Heart right ventricle (tissue), 16 donors: ENCODE results near the gene TENM4. TPM values are rescaled to one million over a fixed set of nuclear protein-coding genes. Genes with fewer than 3 reads are reported as not detected.

ENCODE experiments used
- ATAC-seq, 8 donors: fragments of 200-7000 bp; cut with Tn5 transposase; one replicate each; pipeline ENCODE4 v1.9.1; 2020; ENCODE audit warnings: mild to moderate bottlenecking in 8 of 8, moderate library complexity in 8 of 8, moderate number of reproducible peaks in 1 of 8
- DNase-seq, 2 donors: peaks; one replicate each; pipeline ENCODE4 v3.0.0-alpha.2; 2020
- H3K27ac ChIP-seq, 10 donors: fragments of 200-600 bp; sonication (generic) in 2 of 10; one replicate each; pipeline versions ENCODE4 v1.5.0 to v1.8.0; 2020 to 2022; ENCODE audit warnings: mild to moderate bottlenecking in 3 of 10
- H3K27me3 ChIP-seq, 7 donors: fragments of 200-600 bp; one replicate each; pipeline ENCODE4 v1.8.0; 2021 to 2022; ENCODE audit warnings: mild to moderate bottlenecking in 2 of 7
- H3K36me3 ChIP-seq, 9 donors: fragments of 200-600 bp; sonication (generic) in 1 of 9; one replicate each; pipeline versions ENCODE4 v1.5.0 to v1.8.0; 2020 to 2022; ENCODE audit warnings: mild to moderate bottlenecking in 2 of 9
- H3K4me1 ChIP-seq, 9 donors: fragments of 200-600 bp; sonication (generic) in 1 of 9; one replicate each; pipeline versions ENCODE4 v1.5.0 to v1.8.0; 2020 to 2022; ENCODE audit warnings: mild to moderate bottlenecking in 4 of 9
- H3K4me3 ChIP-seq, 10 donors: fragments of 200-600 bp; sonication (generic) in 2 of 10; one replicate each; pipeline versions ENCODE4 v1.5.0 to v1.8.0; 2020 to 2022; ENCODE audit warnings: mild to moderate bottlenecking in 7 of 10, moderate library complexity in 2 of 10
- H3K9me3 ChIP-seq, 11 donors: fragments of 200-600 bp in 10 of 11; sonication (generic) in 2 of 11; one replicate each; pipeline versions ENCODE4 v1.5.0 to v1.8.0; 2013 to 2022; ENCODE audit warnings: mild to moderate bottlenecking in 2 of 11, control low read depth in 1 of 11, moderate library complexity in 1 of 11
- WGBS, 2 donors: extraction: QIAGEN DNeasy Blood & Tissue Kit; methylation state at CpG; one replicate each; pipeline ENCODE4 v1.1.7; 2013; ENCODE audit warnings: inconsistent platforms in 1 of 2; 5-methylcytosine and 5-hydroxymethylcytosine counted together
- intact Hi-C, 10 donors: fragments of 100-400 bp; cut with DNase I; formaldehyde crosslinking; loops; one replicate each; pipeline versions ENCODE4 v1.11.1 to v1.14.2; 2022
- polyA plus RNA-seq, 2 donors: library from polyadenylated mRNA; stranded (reverse); fragments of 200-250 nt; gene quantifications; one replicate each; pipeline ENCODE4 v1.2.3, GENCODE V29; 2013
- total RNA-seq, 10 donors: library from RNA; stranded (reverse); fragmentation: NEBNext Ultra II Directional in 3 of 10; extraction: Animal tissue kit (Norgen Biotek cat#: 25700) in 3 of 10; gene quantifications; one replicate each; pipeline versions ENCODE4 v1.2.1 to v1.2.4, GENCODE V29; 2021 to 2023
- TF ChIP-seq, protein P1 (sequence below), 9 donors: fragments of 200-600 bp; sonication (generic) in 2 of 9; IDR thresholded peaks; one replicate each; pipeline versions ENCODE4 v1.5.0 to v1.8.0; 2021 to 2022; ENCODE audit warnings: antibody characterized with exemption in 9 of 9, mild to moderate bottlenecking in 5 of 9, moderate library complexity in 1 of 9
- donor health status: Arrhythmogenic right ventricular cardiomyopathy.
- donor health status: ischemic (EF 13 %, LVEDD 7.1; RV severe dilation, severe dysfunction).
- donor health status: healthy with polysubstance abuse.
- donor health status: DM: no; HTN: yes; CAD: no.
- donor health status: DM: no; HTN: no; CAD: no.
- donor health status: ischemic (EF 25% LVEDD 6.9; RV normal size, moderate dysfunction).
- donor health status: ischemic (EF 25% LVEDD 5.7; RV mildly dilated, moderate dysfunction).
- donor health status: healthy.
- donor health status: DM: yes; HTN: yes; CAD: no.
- donor health status: Ischemic cardiomyopathy.
- donor health status: ischemic (EF 35%, LVEDD 5.7; RV mildly dilated, moderate dysfunction).
- donor health status: nonischemic (EF 11% LVEDD 7.7; RV severe dilation, severe dysfunction).
- donor health status: DM: yes; HTN: yes; CAD: no.
- donor health status: PGD.
- donor health status: ischemic (EF 29% LVEDD 5.4; RV normal size, mild dysfunction).
- donor health status: nonischemic (EF 23%, LVEDD 6.1; RV moderate dilation, normal function).

The TENM4 gene
- total and polyA plus RNA-seq, 12 donors = 0.10 to 3.6 (median 0.91) TPM

DNA sequence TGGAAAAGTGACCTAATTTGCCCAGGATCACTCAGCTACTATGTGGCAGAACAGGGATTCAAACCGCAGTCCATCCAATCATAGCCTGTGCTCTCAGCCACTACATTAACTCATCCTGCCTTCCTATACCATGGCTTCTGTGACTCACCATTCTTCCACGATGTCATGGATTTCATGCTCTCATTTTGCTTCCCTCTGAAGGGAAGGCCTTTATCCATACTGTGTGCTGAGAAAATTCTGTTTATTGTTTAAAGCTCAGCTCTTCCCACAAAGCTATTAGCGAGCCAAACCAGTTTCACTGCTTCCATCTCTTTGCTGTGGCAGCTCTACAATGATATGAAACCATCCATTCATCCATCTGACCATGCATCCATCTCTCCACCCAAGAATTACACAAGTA is 289.9 kb downstream of the TENM4 start:
- Histone ChIP-seq H3K9me3 (no peaks in the 10 kb centered on the region), H3K36me3 (no peaks in the 10 kb centered on the region), H3K4me3 (no peak overlapping the region), H3K27me3 (no peaks in the 10 kb centered on the region), H3K27ac (no peak overlapping the region), H3K4me1 (no peaks in the 10 kb centered on the region)
- DNase-seq (no peak), ATAC-seq (no peak)
- WGBS, 2 donors = 50 to 57% methylated on average over 3 of the region's 3 CpGs
- TF ChIP-seq, protein P1, sequence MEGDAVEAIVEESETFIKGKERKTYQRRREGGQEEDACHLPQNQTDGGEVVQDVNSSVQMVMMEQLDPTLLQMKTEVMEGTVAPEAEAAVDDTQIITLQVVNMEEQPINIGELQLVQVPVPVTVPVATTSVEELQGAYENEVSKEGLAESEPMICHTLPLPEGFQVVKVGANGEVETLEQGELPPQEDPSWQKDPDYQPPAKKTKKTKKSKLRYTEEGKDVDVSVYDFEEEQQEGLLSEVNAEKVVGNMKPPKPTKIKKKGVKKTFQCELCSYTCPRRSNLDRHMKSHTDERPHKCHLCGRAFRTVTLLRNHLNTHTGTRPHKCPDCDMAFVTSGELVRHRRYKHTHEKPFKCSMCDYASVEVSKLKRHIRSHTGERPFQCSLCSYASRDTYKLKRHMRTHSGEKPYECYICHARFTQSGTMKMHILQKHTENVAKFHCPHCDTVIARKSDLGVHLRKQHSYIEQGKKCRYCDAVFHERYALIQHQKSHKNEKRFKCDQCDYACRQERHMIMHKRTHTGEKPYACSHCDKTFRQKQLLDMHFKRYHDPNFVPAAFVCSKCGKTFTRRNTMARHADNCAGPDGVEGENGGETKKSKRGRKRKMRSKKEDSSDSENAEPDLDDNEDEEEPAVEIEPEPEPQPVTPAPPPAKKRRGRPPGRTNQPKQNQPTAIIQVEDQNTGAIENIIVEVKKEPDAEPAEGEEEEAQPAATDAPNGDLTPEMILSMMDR (IDR thresholded peaks at IDR 0.05) = no peak
- intact Hi-C loops = loop anchor here in 1 of 10 donors (10.0 kb wide), 1 partner anchor 64 kb away; no protein-coding TSS in a partner anchor

DNA sequence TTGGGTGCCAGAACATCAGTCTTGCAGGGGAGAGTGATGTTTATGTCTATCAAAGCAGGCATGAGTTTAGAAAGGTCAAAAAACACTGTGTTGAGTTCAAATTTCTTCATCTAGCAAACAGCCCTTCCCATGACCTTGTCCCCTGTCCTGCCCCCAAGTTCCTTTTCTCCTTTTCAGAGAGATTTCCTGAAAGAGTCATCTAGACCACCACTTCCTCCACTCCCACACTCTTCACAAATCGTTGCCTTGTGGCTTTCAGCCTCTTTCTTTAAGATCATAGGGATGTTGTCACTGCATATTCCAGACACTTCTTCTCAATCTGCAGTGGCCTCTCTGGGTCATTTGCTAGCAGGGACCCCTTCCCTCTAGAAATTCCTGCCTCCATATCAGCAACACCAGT is 290.5 kb downstream of the TENM4 start:
- H3K9me3 ChIP-seq = no peaks in the 10 kb centered on the region

DNA sequence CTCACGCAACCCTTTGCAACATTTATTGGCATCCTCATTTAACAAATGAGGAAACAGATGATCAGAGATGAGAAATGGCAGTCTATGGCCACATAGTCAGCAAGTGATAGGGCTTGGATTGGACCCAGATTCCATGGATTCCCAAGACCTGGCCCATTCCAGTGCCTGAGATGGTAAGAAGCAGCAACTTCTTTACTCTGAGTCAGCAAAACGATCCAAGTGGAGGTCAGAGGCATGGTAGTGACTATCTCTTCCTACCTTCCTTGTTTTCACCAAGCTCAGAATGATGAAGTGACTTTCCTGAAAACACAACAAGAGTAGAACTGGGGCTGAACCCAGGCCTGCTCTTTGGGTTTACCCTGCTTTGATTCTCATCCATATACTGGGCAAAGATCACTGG is 293.1 kb downstream of the TENM4 start:
- TF ChIP-seq, protein P1 (IDR thresholded peaks at IDR 0.05) = no peak
- H3K27me3 ChIP-seq = no peaks in the 10 kb centered on the region
- H3K4me3 ChIP-seq = no peak overlapping the region
- no peak for DNase-seq
- no peaks in the 10 kb centered on the region for H3K36me3 ChIP-seq
- H3K4me1 ChIP-seq = no peaks in the 10 kb centered on the region
- H3K27ac ChIP-seq = no peak overlapping the region
- intact Hi-C loops = no loop called here
- peaks cover 0 to 2% (median under 1%) of the 10 kb centered on the region in 11 donors for H3K9me3 ChIP-seq
- no peak for ATAC-seq
- WGBS, 2 donors = 70 to 85% methylated on average over 2 of the region's 2 CpGs

More for the DNA sequence above, 290.5 kb downstream of the TENM4 start:
- no peak for ATAC-seq
- TF ChIP-seq, protein P1 (IDR thresholded peaks at IDR 0.05) = no peak
- no peaks in the 10 kb centered on the region for H3K36me3 ChIP-seq
- intact Hi-C loops = loop anchor here in 1 of 10 donors (10.0 kb wide), 1 partner anchor 64 kb away; no protein-coding TSS in a partner anchor
- H3K27ac ChIP-seq = no peak overlapping the region
- H3K4me3 ChIP-seq = no peak overlapping the region
- WGBS, 2 donors = 20 to 27% methylated on average over 1 of the region's 1 CpG
- H3K4me1 ChIP-seq = no peaks in the 10 kb centered on the region
- no peaks in the 10 kb centered on the region for H3K27me3 ChIP-seq
- DNase-seq = no peak

DNA sequence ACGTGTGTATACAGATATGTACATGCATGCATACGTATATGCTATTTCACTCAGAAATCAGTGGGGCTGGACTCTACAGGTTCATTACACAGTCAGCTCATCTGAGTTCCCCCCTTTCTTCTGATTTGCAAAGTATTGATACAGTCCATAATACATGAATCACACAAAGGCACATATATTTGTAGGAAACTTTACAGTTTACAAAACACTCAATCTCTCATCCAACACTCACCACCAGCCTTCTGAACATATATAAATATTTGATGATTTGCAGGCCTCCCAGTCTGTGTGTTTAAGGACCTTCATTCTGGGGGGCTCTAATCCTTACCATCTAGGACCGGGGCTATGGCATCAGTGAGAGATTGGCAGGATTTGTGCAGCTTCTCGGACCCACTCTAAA is 293.8 kb downstream of the TENM4 start:
- H3K9me3 ChIP-seq = peaks cover 0 to 10% (median 4%) of the 10 kb centered on the region in 11 donors
- no peaks in the 10 kb centered on the region for H3K4me1 ChIP-seq
- no peak overlapping the region for H3K27ac ChIP-seq
- intact Hi-C loops = no loop called here
- DNase-seq (no peak), ATAC-seq (no peak)
- no peak overlapping the region for H3K4me3 ChIP-seq
- H3K36me3 ChIP-seq = no peaks in the 10 kb centered on the region
- 84 to 91% methylated on average over 4 of the region's 4 CpGs for WGBS, 2 donors
- TF ChIP-seq, protein P1 (IDR thresholded peaks at IDR 0.05) = no peak
- no peaks in the 10 kb centered on the region for H3K27me3 ChIP-seq
